Stimulated activated CD8-positive, alpha-beta memory T cell treated with anti-CD3 and anti-CD28 coated beads, Interleukin-4, amount 100 ng/mL, for 4 hours (primary cell): Measurements from ENCODE around the gene UTF1.

Experiments
- DNase-seq, 2 donors: peaks; one replicate each; pipeline ENCODE4 v3.0.0-alpha.2; 2020; ENCODE audit warnings: low read depth in 2 of 2, low spot score in 1 of 2

UTF1 gene

GRCh38 chr10:133276435-133277201 is 46.6 kb downstream of the UTF1 start, which contains the start of gene ADAM8:
ADAM8 (minus strand) TSS chr10:133276868; CDS start chr10:133276817, 51 bp downstream.
- DNase-seq, result no peak

DNA sequence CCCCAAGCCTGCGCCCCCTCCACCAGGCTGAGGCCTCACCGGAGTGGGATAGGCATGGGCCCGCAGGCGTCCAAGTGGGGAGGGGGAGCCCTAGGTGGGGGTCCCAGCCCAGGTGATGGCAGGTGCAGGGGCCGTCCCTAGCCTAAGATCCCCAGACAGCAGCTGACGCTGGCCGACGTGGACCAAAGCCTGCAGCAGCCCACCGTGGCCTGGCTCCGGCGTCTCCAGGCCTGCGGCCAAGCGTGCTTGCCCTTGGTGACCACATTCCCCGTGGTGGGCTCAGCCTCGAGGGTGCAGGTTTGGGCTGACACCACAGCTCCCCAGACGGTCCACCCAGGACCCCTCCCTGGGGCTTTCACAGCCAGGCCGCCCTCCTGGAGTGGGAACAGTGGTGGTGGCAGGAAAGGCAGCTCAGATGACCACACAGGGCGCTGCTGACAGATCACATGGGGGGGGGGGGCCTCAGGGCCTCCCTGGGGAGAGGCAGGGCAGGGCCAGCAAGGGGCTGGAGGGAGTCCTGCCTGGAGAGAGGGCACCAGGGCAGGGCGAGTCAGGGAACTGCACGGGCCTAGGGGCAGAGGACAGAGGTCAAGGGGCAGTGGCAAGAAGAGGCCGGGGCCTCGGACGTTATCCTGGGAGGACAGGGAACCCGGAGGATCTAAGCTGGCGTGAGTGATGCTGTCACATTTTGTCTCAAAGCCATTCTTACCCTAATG is 47.4 kb downstream of the UTF1 start:
- no peak for DNase-seq

GRCh38 chr10:133277993-133278576 is 48.1 kb downstream of the UTF1 start:
- no peak for DNase-seq

DNA sequence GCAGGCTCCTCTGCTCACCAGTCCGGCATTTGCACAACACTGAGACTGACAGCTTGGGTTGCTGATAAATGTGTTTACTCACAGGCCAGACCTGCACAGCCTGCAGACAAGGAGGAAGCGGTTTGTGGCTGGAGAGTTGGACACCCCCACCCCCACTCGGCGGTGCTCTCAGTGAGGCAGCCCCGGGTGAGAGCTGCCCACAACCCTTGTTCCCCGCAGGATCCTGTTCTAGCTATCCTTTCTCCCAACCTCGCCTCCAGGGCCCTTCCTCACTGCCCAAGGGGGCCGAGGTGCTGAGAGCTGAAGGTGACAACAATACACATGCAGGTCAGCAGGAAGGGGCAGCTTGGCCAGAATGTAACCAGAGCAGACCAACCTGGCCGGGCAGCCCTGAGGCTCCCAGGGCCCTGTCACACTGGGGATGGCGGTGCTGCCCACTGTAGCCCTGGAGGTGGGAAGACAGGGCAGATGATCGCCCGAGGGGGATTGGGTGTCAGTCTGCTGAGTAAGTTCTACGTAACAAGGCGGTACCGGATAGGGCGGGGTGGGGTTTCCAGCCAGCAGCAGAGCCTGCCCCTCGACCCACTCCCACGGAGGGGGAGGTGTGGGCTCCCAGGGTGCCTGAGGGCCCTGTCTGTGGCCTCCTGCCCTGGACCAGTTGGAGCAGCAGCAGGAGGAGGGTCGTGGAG is 48.7 kb downstream of the UTF1 start:
- peak in 1 of 2 donors; percentile 62 for DNase-seq

DNA sequence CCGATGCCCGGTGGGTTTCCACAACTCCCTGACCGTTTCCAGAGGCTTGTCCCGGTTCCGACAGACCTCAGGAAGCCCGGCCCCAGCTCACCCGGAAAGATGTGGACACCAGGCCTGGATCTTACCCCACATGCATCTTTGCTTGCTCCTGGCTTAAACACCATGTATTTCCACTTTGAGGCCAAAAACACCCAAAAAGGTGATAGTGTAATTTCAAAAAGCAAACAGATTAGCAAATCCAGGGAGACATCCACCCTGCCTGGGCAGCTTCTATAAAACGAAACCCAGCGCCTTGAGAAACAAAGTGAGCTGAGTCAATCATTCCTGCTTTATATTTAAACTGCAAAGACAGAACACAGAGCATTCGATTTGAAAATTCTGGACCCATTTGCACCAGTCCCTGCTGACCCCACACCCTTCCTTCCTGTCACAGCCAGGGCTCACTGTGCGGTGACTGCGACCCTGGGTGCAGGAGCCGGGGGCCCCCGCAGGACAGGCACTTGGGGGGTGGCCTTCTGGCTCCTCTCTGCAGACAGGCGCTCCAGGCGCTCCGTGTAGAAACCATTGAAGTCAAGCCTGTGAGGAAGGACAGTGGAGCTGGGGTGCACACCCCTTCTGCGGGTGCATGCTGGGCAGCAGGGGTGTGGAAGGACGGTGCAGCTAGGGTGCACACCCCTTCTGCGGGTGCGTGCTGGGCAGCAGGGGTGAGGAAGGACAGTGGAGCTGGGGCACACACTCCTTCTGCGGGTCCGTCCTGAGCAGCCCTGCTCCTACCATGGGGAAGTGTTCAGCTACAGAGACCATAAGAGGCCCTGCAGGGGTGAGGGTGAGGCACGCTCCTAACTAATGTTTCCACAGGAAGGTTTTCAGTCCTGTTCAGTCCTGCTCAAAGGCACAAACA is 49.6 kb downstream of the UTF1 start:
- DNase-seq, result no peak

DNA sequence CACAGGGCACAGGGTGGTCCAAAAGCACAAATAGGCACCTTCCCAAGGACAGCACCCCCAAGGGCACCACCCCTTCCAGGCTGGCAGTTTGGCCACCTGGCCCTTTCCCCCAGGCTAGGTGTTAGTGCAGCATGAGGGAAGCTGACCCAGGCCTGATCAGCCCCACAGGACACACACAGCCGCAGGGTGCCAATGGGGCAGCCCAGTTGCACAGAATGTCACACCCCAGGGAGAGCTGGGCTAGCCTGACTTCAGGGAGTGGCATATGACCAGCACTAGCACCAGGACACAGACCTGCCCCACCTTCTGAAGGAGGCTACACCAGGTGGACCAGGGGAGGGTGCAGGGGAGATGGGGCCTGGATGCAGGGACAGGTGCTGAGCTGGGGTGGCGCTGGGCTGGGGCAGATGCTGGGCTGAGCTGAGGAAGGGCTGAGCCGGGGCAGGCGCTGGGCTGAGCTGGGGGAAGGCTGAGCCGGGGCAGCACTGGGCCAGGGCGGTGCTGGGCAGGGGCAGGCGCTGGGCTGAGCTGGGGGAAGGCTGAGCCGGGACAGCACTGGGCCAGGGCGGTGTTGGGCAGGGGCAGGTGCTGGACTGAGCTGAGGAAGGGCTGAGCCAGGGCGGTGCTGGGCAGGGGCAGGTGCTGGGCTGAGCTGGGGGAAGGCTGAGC is 50.5 kb downstream of the UTF1 start:
- DNase-seq, result no peak

DNA sequence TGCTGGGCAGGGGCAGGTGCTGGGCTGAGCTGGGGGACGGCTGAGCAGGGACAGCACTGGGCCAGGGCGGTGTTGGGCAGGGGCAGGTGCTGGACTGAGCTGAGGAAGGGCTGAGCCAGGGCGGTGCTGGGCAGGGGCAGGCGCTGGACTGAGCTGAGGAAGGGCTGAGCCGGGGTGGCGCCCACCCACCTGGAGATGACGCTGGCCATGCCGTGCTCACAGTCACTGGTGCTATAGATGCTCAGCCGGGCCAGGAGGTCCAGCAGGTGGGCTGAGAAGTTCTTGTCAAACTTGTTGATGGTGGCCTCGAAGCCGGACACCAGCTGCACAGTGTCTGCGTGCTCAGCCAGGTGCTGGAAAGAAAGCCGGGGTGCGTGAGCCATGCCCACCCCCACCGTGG is 51.1 kb downstream of the UTF1 start:
- DNase-seq, result no peak
